Trophoblast cell (in vitro differentiated cells and primary cell): ENCODE measurements around the gene NDUFA5.

Source experiments
- DNase-seq, 2 donors: peaks; one replicate each; pipeline ENCODE4 v3.0.0-alpha.2; 2016
- H2AFZ ChIP-seq: 2 replicates; pipeline ENCODE4 v1.6.1; 2013; ENCODE audit warnings: low read length, moderate library complexity, mild to moderate bottlenecking; ENCODE audit not compliant: insufficient read depth, poor library complexity
- H2AK5ac ChIP-seq: 2 replicates; pipeline ENCODE4 v1.6.1; 2013; ENCODE audit warnings: mild to moderate bottlenecking, low read length
- H2BK120ac ChIP-seq: 2 replicates; pipeline ENCODE4 v1.6.1; 2013; ENCODE audit warnings: low read length, mild to moderate bottlenecking, moderate library complexity; ENCODE audit not compliant: insufficient read depth, poor library complexity
- H2BK12ac ChIP-seq: 2 replicates; pipeline ENCODE4 v1.6.1; 2013; ENCODE audit warnings: mild to moderate bottlenecking, low read length, moderate library complexity
- H2BK5ac ChIP-seq: 2 replicates; pipeline ENCODE4 v1.6.1; 2013; ENCODE audit warnings: low read length, low read depth, moderate library complexity, mild to moderate bottlenecking; ENCODE audit not compliant: poor library complexity
- H3K14ac ChIP-seq: 2 replicates; pipeline ENCODE4 v1.6.1; 2013; ENCODE audit warnings: mild to moderate bottlenecking, low read length
- H3K18ac ChIP-seq: 2 replicates; pipeline ENCODE4 v1.6.1; 2013; ENCODE audit warnings: mild to moderate bottlenecking, low read length
- H3K23ac ChIP-seq: 2 replicates; pipeline ENCODE4 v1.6.1; 2013; ENCODE audit warnings: low read length
- H3K27ac ChIP-seq: 2 replicates; pipeline ENCODE4 v1.5.1; 2013; ENCODE audit warnings: low read depth, mild to moderate bottlenecking, inconsistent platforms, low read length, moderate library complexity
- H3K27me3 ChIP-seq: 2 replicates; pipeline ENCODE4 v1.6.1; 2013; ENCODE audit warnings: inconsistent platforms, mild to moderate bottlenecking, low read length, moderate library complexity; ENCODE audit not compliant: insufficient read depth
- H3K36me3 ChIP-seq, 2 experiments: 1 replicate in 1 of 2; 2 replicates in 1 of 2; pipeline ENCODE4 v1.6.1; 2013; ENCODE audit warnings: low read length in 2 of 2, mild to moderate bottlenecking in 2 of 2, moderate library complexity in 1 of 2; ENCODE audit not compliant: insufficient read depth in 2 of 2, control insufficient read depth in 1 of 2
- H3K4ac ChIP-seq: 2 replicates; pipeline ENCODE4 v1.6.1; 2013; ENCODE audit warnings: low read depth, mild to moderate bottlenecking, low read length, moderate library complexity
- H3K4me1 ChIP-seq, 2 experiments: 1 replicate in 1 of 2; 2 replicates in 1 of 2; pipeline ENCODE4 v1.6.1; 2013; ENCODE audit warnings: low read length in 2 of 2, mild to moderate bottlenecking in 2 of 2, moderate library complexity in 1 of 2; ENCODE audit not compliant: insufficient read depth in 2 of 2, control insufficient read depth in 1 of 2
- H3K4me2 ChIP-seq: 2 replicates; pipeline ENCODE4 v1.6.1; 2013; ENCODE audit warnings: inconsistent platforms, mild to moderate bottlenecking, low read length, moderate library complexity
- H3K4me3 ChIP-seq: 2 replicates; pipeline ENCODE4 v1.5.1; 2013; ENCODE audit warnings: mild to moderate bottlenecking, low read depth, low read length, inconsistent platforms
- H3K79me1 ChIP-seq: one replicate; pipeline ENCODE4 v1.6.1; 2013; ENCODE audit warnings: low read length
- H3K79me2 ChIP-seq: 2 replicates; pipeline ENCODE4 v1.6.1; 2013; ENCODE audit warnings: low read length, mild to moderate bottlenecking; ENCODE audit not compliant: control insufficient read depth, insufficient read depth, poor library complexity
- H3K9ac ChIP-seq: 2 replicates; pipeline ENCODE4 v1.6.1; 2013; ENCODE audit warnings: mild to moderate bottlenecking, low read length
- H3K9me3 ChIP-seq: 2 replicates; pipeline ENCODE4 v1.6.1; 2013; ENCODE audit warnings: low read depth, mild to moderate bottlenecking, control low read depth, inconsistent platforms, low read length; ENCODE audit not compliant: insufficient read depth
- H4K12ac ChIP-seq: 2 replicates; pipeline ENCODE4 v1.6.1; 2013; ENCODE audit warnings: low read depth, mild to moderate bottlenecking, low read length, moderate library complexity
- H4K8ac ChIP-seq: 2 replicates; pipeline ENCODE4 v1.6.1; 2013; ENCODE audit warnings: low read depth, mild to moderate bottlenecking, low read length, moderate library complexity
- H4K91ac ChIP-seq: one replicate; pipeline ENCODE4 v1.6.1; 2013; ENCODE audit warnings: low read depth, mild to moderate bottlenecking, low read length, moderate library complexity
- WGBS: extraction: QIAGEN DNeasy Blood & Tissue Kit; methylation state at CpG from one replicate; pipeline ENCODE4 v1.1.7; 2013; ENCODE audit warnings: missing lambda C conversion rate; ENCODE audit not compliant: insufficient read length, insufficient coverage; ENCODE audit errors: extremely low coverage; 5-methylcytosine and 5-hydroxymethylcytosine counted together

NDUFA5 gene

GRCh38 chr7:123571187-123571586 is 13.6 kb upstream of the NDUFA5 start:
- no peak for DNase-seq

GRCh38 chr7:123570390-123571182 is 13.0 kb upstream of the NDUFA5 start:
- Histone ChIP-seq H3K23ac (no peak overlapping the region), H2AK5ac (no peak overlapping the region), H3K4me3 (no peak overlapping the region), H3K9me3 (no peaks in the 10 kb centered on the region), H3K79me1 (no peaks in the 10 kb centered on the region), H3K4ac (no peak overlapping the region), H3K9ac (no peak overlapping the region), H3K27ac (no peak overlapping the region), H2BK120ac (no peak overlapping the region), H3K18ac (no peak overlapping the region), H3K79me2 (no peaks in the 10 kb centered on the region), H3K4me1 (peaks cover 0 to 2% of the 10 kb centered on the region in 2 experiments), H3K14ac (no peak overlapping the region), H2AFZ (no peak overlapping the region), H3K27me3 (no peaks in the 10 kb centered on the region), H3K4me2 (no peak overlapping the region), H2BK5ac (no peak overlapping the region), H4K8ac (no peak overlapping the region), H4K12ac (no peak overlapping the region), H2BK12ac (no peak overlapping the region), H3K36me3 (no peaks in the 10 kb centered on the region), H4K91ac (no peak overlapping the region)
- no CpG with 5 or more reads among the region's 4 CpGs for WGBS
- DNase-seq = peak; percentile 54 to 72

More at GRCh38 chr7:123571187-123571586, 13.6 kb upstream of the NDUFA5 start:
- H4K8ac ChIP-seq = no peak overlapping the region
- no peaks in the 10 kb centered on the region for H3K79me1 ChIP-seq
- H4K12ac ChIP-seq = no peak overlapping the region
- no CpG with 5 or more reads among the region's 1 CpG for WGBS
- no peak overlapping the region for H3K4me2 ChIP-seq
- no peak overlapping the region for H3K9ac ChIP-seq
- no peak overlapping the region for H3K27ac ChIP-seq
- H2BK120ac ChIP-seq = no peak overlapping the region
- H3K4me1 ChIP-seq = peaks cover 0 to 2% of the 10 kb centered on the region in 2 experiments
- no peak overlapping the region for H2BK5ac ChIP-seq
- H4K91ac ChIP-seq = no peak overlapping the region
- H2AK5ac ChIP-seq = no peak overlapping the region
- no peaks in the 10 kb centered on the region for H3K79me2 ChIP-seq
- no peak overlapping the region for H3K4ac ChIP-seq
- H3K18ac ChIP-seq = no peak overlapping the region
- no peaks in the 10 kb centered on the region for H3K36me3 ChIP-seq
- no peak overlapping the region for H2AFZ ChIP-seq
- no peak overlapping the region for H3K4me3 ChIP-seq
- H3K23ac ChIP-seq = no peak overlapping the region
- H2BK12ac ChIP-seq = no peak overlapping the region
- H3K27me3 ChIP-seq = no peaks in the 10 kb centered on the region
- no peaks in the 10 kb centered on the region for H3K9me3 ChIP-seq
- no peak overlapping the region for H3K14ac ChIP-seq

GRCh38 chr7:123569352-123570010 is 11.9 kb upstream of the NDUFA5 start:
- Histone ChIP-seq H3K4me1 (peaks cover 0 to 2% of the 10 kb centered on the region in 2 experiments), H2BK120ac (no peak overlapping the region), H2AFZ (no peak overlapping the region), H4K8ac (no peak overlapping the region), H3K4ac (no peak overlapping the region), H3K4me3 (no peak overlapping the region), H3K18ac (no peak overlapping the region), H4K91ac (no peak overlapping the region), H3K27ac (no peak overlapping the region), H3K79me2 (no peaks in the 10 kb centered on the region), H3K36me3 (no peaks in the 10 kb centered on the region), H4K12ac (no peak overlapping the region), H3K79me1 (no peaks in the 10 kb centered on the region), H3K27me3 (no peaks in the 10 kb centered on the region), H2BK12ac (no peak overlapping the region), H3K14ac (no peak overlapping the region), H3K23ac (no peak overlapping the region), H2BK5ac (no peak overlapping the region), H3K9ac (no peak overlapping the region), H2AK5ac (no peak overlapping the region), H3K4me2 (no peak overlapping the region), H3K9me3 (no peaks in the 10 kb centered on the region)
- WGBS = no CpG with 5 or more reads among the region's 2 CpGs
- no peak for DNase-seq

GRCh38 chr7:123562121-123562520 is 4.5 kb upstream of the NDUFA5 start:
- H4K12ac ChIP-seq = no peak overlapping the region
- no peaks in the 10 kb centered on the region for H3K36me3 ChIP-seq
- H3K4ac ChIP-seq = no peak overlapping the region
- H4K91ac ChIP-seq = no peak overlapping the region
- peaks cover 3% of the 10 kb centered on the region for H3K79me2 ChIP-seq
- no peaks in the 10 kb centered on the region for H3K9me3 ChIP-seq
- no peaks in the 10 kb centered on the region for H3K4me1 ChIP-seq
- H2BK120ac ChIP-seq = no peak overlapping the region
- no peak overlapping the region for H3K23ac ChIP-seq
- H3K4me3 ChIP-seq = no peak overlapping the region
- peaks cover 5% of the 10 kb centered on the region for H3K79me1 ChIP-seq
- H3K9ac ChIP-seq = no peak overlapping the region
- H3K27ac ChIP-seq = no peak overlapping the region
- H4K8ac ChIP-seq = no peak overlapping the region
- no peak for DNase-seq
- H2BK12ac ChIP-seq = no peak overlapping the region
- no peak overlapping the region for H3K4me2 ChIP-seq
- no peaks in the 10 kb centered on the region for H3K27me3 ChIP-seq
- H3K14ac ChIP-seq = no peak overlapping the region
- H3K18ac ChIP-seq = no peak overlapping the region
- no peak overlapping the region for H2AK5ac ChIP-seq
- no peak overlapping the region for H2BK5ac ChIP-seq
- no peak overlapping the region for H2AFZ ChIP-seq
